SK-N-MC (cell line): ENCODE data around the gene CLSTN1.

Experiments
- EZH2 ChIP-seq: fragments of 200-600 bp; sonication (generic); IDR thresholded peaks from one replicate; pipeline ENCODE4 v1.6.1; 2017; ENCODE audit warnings: antibody characterized with exemption
- POLR2AphosphoS5 ChIP-seq: IDR thresholded peaks from 2 replicates; pipeline ENCODE4 v1.6.1; 2012; ENCODE audit warnings: mild to moderate bottlenecking, low read depth, low read length, borderline replicate concordance

DNA sequence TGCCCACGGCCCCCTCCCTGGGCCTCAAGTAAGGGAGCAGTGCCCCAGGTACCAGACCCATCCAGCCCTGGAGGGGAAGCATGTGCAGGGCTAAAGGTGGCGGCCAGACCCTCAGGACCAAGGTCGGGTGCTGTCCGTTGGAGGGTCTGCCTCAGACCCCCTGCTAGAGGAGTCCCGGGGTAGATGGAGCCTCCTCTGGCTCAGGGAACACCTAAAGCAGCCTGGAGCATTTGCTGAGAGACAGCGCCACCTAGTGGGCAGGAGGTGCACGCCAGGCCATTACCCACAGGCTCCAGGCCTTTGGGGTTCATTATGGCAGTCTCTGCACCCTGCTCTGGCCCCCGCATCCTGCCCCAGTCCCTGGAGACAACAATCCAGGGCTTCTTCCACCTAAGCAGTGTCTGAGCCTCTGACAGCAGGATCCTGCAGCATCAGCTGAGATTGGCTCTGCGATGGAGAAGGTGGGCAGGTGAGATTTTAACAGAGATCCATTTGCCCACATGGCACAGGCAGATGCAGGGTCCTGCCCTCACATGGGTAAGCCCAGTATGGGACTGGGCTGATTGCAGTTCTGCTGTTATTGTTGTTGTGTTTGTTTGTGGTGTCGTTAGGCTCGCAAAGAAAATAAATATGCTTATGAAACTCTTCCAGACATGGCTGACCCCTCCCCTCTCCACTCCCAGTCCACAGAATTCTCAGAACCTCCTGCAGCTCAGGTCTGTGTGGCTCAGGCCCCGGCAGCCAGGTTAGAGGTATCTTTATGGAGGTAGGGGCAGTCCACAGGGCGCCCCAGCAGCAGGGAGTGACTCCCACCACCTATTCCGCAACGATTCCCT, 43.9 kb upstream of the CLSTN1 start:
- TF ChIP-seq EZH2 = no peak
- TF ChIP-seq POLR2AphosphoS5 = no peak
